IPS-18c (cell line): Measurements from ENCODE around the gene CACNA2D4.

Source experiments
- H3K4me3 ChIP-seq: 2 replicates; pipeline ENCODE4 v1.7.0; 2013; ENCODE audit warnings: low read depth, mild to moderate bottlenecking, low read length, moderate library complexity; ENCODE audit not compliant: insufficient read depth
- H3K9me3 ChIP-seq: one replicate; pipeline ENCODE4 v1.6.1; 2013; ENCODE audit warnings: mild to moderate bottlenecking, low read length, moderate library complexity; ENCODE audit not compliant: control insufficient read depth, insufficient read depth

CACNA2D4 gene

GRCh38 chr12:1808798-1809480 is 109.5 kb downstream of the CACNA2D4 start:
- no peaks in the 10 kb centered on the region for H3K9me3 ChIP-seq
- H3K4me3 ChIP-seq, result no peak overlapping the region

GRCh38 chr12:1808036-1808797 is 110.2 kb downstream of the CACNA2D4 start:
- no peaks in the 10 kb centered on the region for H3K9me3 ChIP-seq
- no peak overlapping the region for H3K4me3 ChIP-seq

GRCh38 chr12:1807087-1807860 is 111.2 kb downstream of the CACNA2D4 start:
- Histone ChIP-seq H3K9me3 (no peaks in the 10 kb centered on the region), H3K4me3 (no peak overlapping the region)

- Histone ChIP-seq H3K4me3 (no peak overlapping the region), H3K9me3 (no peaks in the 10 kb centered on the region)
These were observed 112.0 kb downstream of the CACNA2D4 start for GRCh38 chr12:1806301-1807086.

GRCh38 chr12:1805441-1806081 is 112.9 kb downstream of the CACNA2D4 start:
- no peak overlapping the region for H3K4me3 ChIP-seq
- no peaks in the 10 kb centered on the region for H3K9me3 ChIP-seq

- Histone ChIP-seq H3K4me3 (no peak overlapping the region), H3K9me3 (no peaks in the 10 kb centered on the region)
These were observed 113.7 kb downstream of the CACNA2D4 start for GRCh38 chr12:1804545-1805332.

GRCh38 chr12:1803736-1804135 is 114.7 kb downstream of the CACNA2D4 start:
- H3K9me3 ChIP-seq, result no peaks in the 10 kb centered on the region
- H3K4me3 ChIP-seq, result no peak overlapping the region

- H3K4me3 ChIP-seq, result no peak overlapping the region
These were observed 117.0 kb downstream of the CACNA2D4 start for GRCh38 chr12:1801303-1801975.

GRCh38 chr12:1800401-1801302 is 117.8 kb downstream of the CACNA2D4 start:
- no peak overlapping the region for H3K4me3 ChIP-seq
- no peaks in the 10 kb centered on the region for H3K9me3 ChIP-seq

More at GRCh38 chr12:1801303-1801975, 117.0 kb downstream of the CACNA2D4 start:
- no peaks in the 10 kb centered on the region for H3K9me3 ChIP-seq

GRCh38 chr12:1799882-1800400 is 118.5 kb downstream of the CACNA2D4 start:
- Histone ChIP-seq H3K4me3 (no peak overlapping the region), H3K9me3 (no peaks in the 10 kb centered on the region)

GRCh38 chr12:1799051-1799881 is 119.2 kb downstream of the CACNA2D4 start:
- H3K4me3 ChIP-seq, result no peak overlapping the region
- H3K9me3 ChIP-seq, result no peaks in the 10 kb centered on the region

GRCh38 chr12:1798641-1799020 is 119.8 kb downstream of the CACNA2D4 start:
- Histone ChIP-seq H3K4me3 (no peak overlapping the region), H3K9me3 (no peaks in the 10 kb centered on the region)

- Histone ChIP-seq H3K4me3 (no peak overlapping the region), H3K9me3 (no peaks in the 10 kb centered on the region)
These were observed 120.3 kb downstream of the CACNA2D4 start for GRCh38 chr12:1797991-1798640.
